H9 (cell line): ENCODE results near the gene GSTO2. TPM values are rescaled to one million over a fixed set of nuclear protein-coding genes. Genes with fewer than 3 reads are reported as not detected.

Experiments used
- DNase-seq: peaks from one replicate; pipeline ENCODE4 v3.0.0-alpha.2; 2017
- H2AFZ ChIP-seq: one replicate; pipeline ENCODE4 v1.6.1; 2013; ENCODE audit warnings: mild to moderate bottlenecking, low read length, control low read depth, moderate library complexity
- H2AK5ac ChIP-seq: 2 replicates; pipeline ENCODE4 v1.6.1; 2013; ENCODE audit warnings: low read length, control low read depth, mixed read lengths; ENCODE audit not compliant: insufficient read length
- H2BK120ac ChIP-seq: one replicate; pipeline ENCODE4 v1.6.1; 2013; ENCODE audit warnings: low read depth, mild to moderate bottlenecking, low read length, control low read depth, inconsistent platforms; ENCODE audit not compliant: poor library complexity, severe bottlenecking
- H2BK12ac ChIP-seq: 2 replicates; pipeline ENCODE4 v1.6.1; 2013; ENCODE audit warnings: low read length, control low read depth, mixed read lengths, low read depth; ENCODE audit not compliant: insufficient read length
- H2BK15ac ChIP-seq: 2 replicates; pipeline ENCODE4 v1.6.1; 2013; ENCODE audit warnings: low read depth, low read length, control low read depth
- H2BK20ac ChIP-seq: one replicate; pipeline ENCODE4 v1.6.1; 2013; ENCODE audit warnings: low read depth, mild to moderate bottlenecking, low read length, control low read depth, inconsistent platforms; ENCODE audit not compliant: poor library complexity, severe bottlenecking
- H2BK5ac ChIP-seq: 2 replicates; pipeline ENCODE4 v1.6.1; 2013; ENCODE audit warnings: low read length, control low read depth, mixed read lengths; ENCODE audit not compliant: insufficient read length
- H3K14ac ChIP-seq: 2 replicates; pipeline ENCODE4 v1.6.1; 2013; ENCODE audit warnings: low read length, control low read depth; ENCODE audit not compliant: insufficient read depth
- H3K18ac ChIP-seq: 2 replicates; pipeline ENCODE4 v1.6.1; 2013; ENCODE audit warnings: low read depth, mild to moderate bottlenecking, mixed read lengths, low read length, control low read depth; ENCODE audit not compliant: insufficient read length
- H3K23ac ChIP-seq: 2 replicates; pipeline ENCODE4 v1.6.1; 2013; ENCODE audit warnings: low read length, control low read depth, mixed read lengths, low read depth; ENCODE audit not compliant: insufficient read length
- H3K23me2 ChIP-seq: 2 replicates; pipeline ENCODE4 v1.6.1; 2013; ENCODE audit warnings: low read depth, mild to moderate bottlenecking, mixed read lengths, low read length, control low read depth; ENCODE audit not compliant: insufficient read length, poor library complexity, severe bottlenecking
- H3K27ac ChIP-seq: 2 replicates; pipeline ENCODE4 v1.5.1; 2013; ENCODE audit warnings: low read length, control low read depth, mixed read lengths, low read depth; ENCODE audit not compliant: insufficient read length
- H3K27me3 ChIP-seq: 2 replicates; pipeline ENCODE4 v1.6.1; 2013; ENCODE audit warnings: low read length, control low read depth, inconsistent platforms; ENCODE audit not compliant: insufficient read depth
- H3K4ac ChIP-seq: 2 replicates; pipeline ENCODE4 v1.6.1; 2013; ENCODE audit warnings: low read depth, mild to moderate bottlenecking, control low read depth, inconsistent platforms, low read length, moderate library complexity
- H3K4me1 ChIP-seq: 2 replicates; pipeline ENCODE4 v1.6.1; 2013; ENCODE audit warnings: low read length, control low read depth, inconsistent platforms; ENCODE audit not compliant: insufficient read depth
- H3K4me2 ChIP-seq: 2 replicates; pipeline ENCODE4 v1.6.1; 2013; ENCODE audit warnings: low read length, control low read depth, mixed read lengths; ENCODE audit not compliant: insufficient read length, insufficient read depth
- H3K56ac ChIP-seq: 2 replicates; pipeline ENCODE4 v1.6.1; 2013; ENCODE audit warnings: low read depth, mild to moderate bottlenecking, mixed read lengths, low read length, control low read depth; ENCODE audit not compliant: insufficient read length
- H3K79me1 ChIP-seq: 2 replicates; pipeline ENCODE4 v1.6.1; 2013; ENCODE audit warnings: low read depth, mild to moderate bottlenecking, moderate library complexity, low read length, control low read depth, inconsistent platforms; ENCODE audit not compliant: insufficient read depth, poor library complexity, severe bottlenecking
- H3K79me2 ChIP-seq: 2 replicates; pipeline ENCODE4 v1.6.1; 2013; ENCODE audit warnings: low read length, control low read depth, inconsistent platforms; ENCODE audit not compliant: insufficient read depth
- H3K9ac ChIP-seq: 2 replicates; pipeline ENCODE4 v1.6.1; 2013; ENCODE audit warnings: low read length, control low read depth, mixed read lengths; ENCODE audit not compliant: insufficient read length; ENCODE audit errors: extremely low read depth
- H3K9me3 ChIP-seq: one replicate; pipeline ENCODE4 v1.6.1; 2013; ENCODE audit warnings: low read depth, low read length, inconsistent platforms; ENCODE audit not compliant: control insufficient read depth
- H3T11ph ChIP-seq: one replicate; pipeline ENCODE4 v1.6.1; 2013; ENCODE audit warnings: mild to moderate bottlenecking, low read length, control low read depth, inconsistent platforms
- H4K20me1 ChIP-seq: one replicate; pipeline ENCODE4 v1.6.1; 2013; ENCODE audit not compliant: control insufficient read depth, insufficient read length, insufficient read depth
- H4K5ac ChIP-seq: 2 replicates; pipeline ENCODE4 v1.6.1; 2013; ENCODE audit warnings: low read depth, mild to moderate bottlenecking, mixed read lengths, low read length, control low read depth; ENCODE audit not compliant: insufficient read length
- H4K8ac ChIP-seq: replicated peaks from 2 replicates; pipeline ENCODE4 v1.6.1; 2013; ENCODE audit warnings: low read length, control low read depth, mixed read lengths, low read depth; ENCODE audit not compliant: insufficient read length
- H4K91ac ChIP-seq: 2 replicates; pipeline ENCODE4 v1.6.1; 2013; ENCODE audit warnings: low read depth, mild to moderate bottlenecking, moderate library complexity, mixed read lengths, low read length, control low read depth; ENCODE audit not compliant: insufficient read length
- H3K27ac Mint-ChIP-seq, 3 experiments: 2 replicates in 2 of 3; 3 replicates in 1 of 3; pipeline ENCODE4 v1.8.0; 2020 to 2021; ENCODE audit warnings: mixed read lengths in 3 of 3, mild to moderate bottlenecking in 1 of 3, moderate library complexity in 1 of 3
- H3K27me3 Mint-ChIP-seq: 2 replicates; pipeline ENCODE4 v1.8.0; 2021; ENCODE audit warnings: low read depth, mild to moderate bottlenecking, moderate library complexity, mixed read lengths
- H3K36me3 Mint-ChIP-seq, 3 experiments: 2 replicates in 2 of 3; 3 replicates in 1 of 3; pipeline ENCODE4 v1.8.0; 2020 to 2021; ENCODE audit warnings: low read depth in 3 of 3, mixed read lengths in 3 of 3; ENCODE audit not compliant: insufficient read depth in 1 of 3
- H3K4me1 Mint-ChIP-seq, 2 experiments: 2 replicates each; pipeline ENCODE4 v1.8.0; 2020; ENCODE audit warnings: mixed read lengths in 2 of 2
- H3K4me3 Mint-ChIP-seq, 2 experiments: 2 replicates in 1 of 2; 3 replicates in 1 of 2; pipeline ENCODE4 v1.8.0; 2020 to 2021; ENCODE audit warnings: mild to moderate bottlenecking in 2 of 2, mixed read lengths in 2 of 2, moderate library complexity in 1 of 2
- H3K9me3 Mint-ChIP-seq, 2 experiments: 2 replicates in 1 of 2; 3 replicates in 1 of 2; pipeline ENCODE4 v1.8.0; 2020; ENCODE audit warnings: mild to moderate bottlenecking in 2 of 2, mixed read lengths in 2 of 2, moderate library complexity in 1 of 2
- WGBS: extraction: QIAGEN DNeasy Blood & Tissue Kit; methylation state at CpG from one replicate; pipeline ENCODE4 v1.1.7; 2013; ENCODE audit warnings: missing lambda C conversion rate, low lambda C conversion rate, mixed read lengths; ENCODE audit not compliant: insufficient read length; ENCODE audit errors: extremely low coverage; 5-methylcytosine and 5-hydroxymethylcytosine counted together
- total RNA-seq: library from RNA; stranded (reverse); gene quantifications from 2 replicates; pipeline ENCODE4 v1.2.1, GENCODE V29; 2021
- TF ChIP-seq, protein P1 (sequence below): fragments of 200-600 bp; sonication (generic); conservative IDR thresholded peaks from 3 replicates; pipeline ENCODE4 v1.8.0; 2021; ENCODE audit warnings: antibody characterized with exemption, mild to moderate bottlenecking

The GSTO2 gene
- total RNA-seq, 1 experiment from 2014 or later = 14.5 TPM

GRCh38 chr10:104279550-104280259 lies 10.7 kb downstream of the GSTO2 start:
- Histone ChIP-seq H3K79me1 (no peaks in the 10 kb centered on the region), H3K9me3 (no peaks in the 10 kb centered on the region), H3K18ac (no peak overlapping the region), H2BK20ac (no peak overlapping the region), H3K27ac (no peak overlapping the region), H3K23ac (no peak overlapping the region), H3T11ph (no peak overlapping the region), H4K91ac (no peak overlapping the region), H3K4ac (no peak overlapping the region), H3K79me2 (no peaks in the 10 kb centered on the region), H2BK5ac (no peak overlapping the region), H4K8ac (no peak overlapping the region), H2AK5ac (no peak overlapping the region), H4K5ac (no peak overlapping the region), H3K23me2 (peaks cover 5% of the 10 kb centered on the region), H3K56ac (no peak overlapping the region), H4K20me1 (no peaks in the 10 kb centered on the region), H2BK15ac (no peak overlapping the region), H3K4me2 (no peak overlapping the region), H3K9ac (no peak overlapping the region), H2BK12ac (no peak overlapping the region), H3K14ac (no peak overlapping the region), H2BK120ac (no peak overlapping the region), H3K27me3 (no peaks in the 10 kb centered on the region), H3K4me1 (no peaks in the 10 kb centered on the region), H2AFZ (no peak overlapping the region)
- peaks cover 0 to 3% (median 0%) of the 10 kb centered on the region in 3 experiments; a peak in 4 of 7 replicates for H3K36me3 Mint-ChIP-seq
- WGBS = no CpG with 5 or more reads among the region's 3 CpGs
- no peak overlapping the region for H3K27ac Mint-ChIP-seq
- peaks cover 7% of the 10 kb centered on the region for H3K27me3 Mint-ChIP-seq
- no peak for DNase-seq
- H3K9me3 Mint-ChIP-seq = no peaks in the 10 kb centered on the region
- H3K4me3 Mint-ChIP-seq = no peak overlapping the region
- TF ChIP-seq, protein P1, sequence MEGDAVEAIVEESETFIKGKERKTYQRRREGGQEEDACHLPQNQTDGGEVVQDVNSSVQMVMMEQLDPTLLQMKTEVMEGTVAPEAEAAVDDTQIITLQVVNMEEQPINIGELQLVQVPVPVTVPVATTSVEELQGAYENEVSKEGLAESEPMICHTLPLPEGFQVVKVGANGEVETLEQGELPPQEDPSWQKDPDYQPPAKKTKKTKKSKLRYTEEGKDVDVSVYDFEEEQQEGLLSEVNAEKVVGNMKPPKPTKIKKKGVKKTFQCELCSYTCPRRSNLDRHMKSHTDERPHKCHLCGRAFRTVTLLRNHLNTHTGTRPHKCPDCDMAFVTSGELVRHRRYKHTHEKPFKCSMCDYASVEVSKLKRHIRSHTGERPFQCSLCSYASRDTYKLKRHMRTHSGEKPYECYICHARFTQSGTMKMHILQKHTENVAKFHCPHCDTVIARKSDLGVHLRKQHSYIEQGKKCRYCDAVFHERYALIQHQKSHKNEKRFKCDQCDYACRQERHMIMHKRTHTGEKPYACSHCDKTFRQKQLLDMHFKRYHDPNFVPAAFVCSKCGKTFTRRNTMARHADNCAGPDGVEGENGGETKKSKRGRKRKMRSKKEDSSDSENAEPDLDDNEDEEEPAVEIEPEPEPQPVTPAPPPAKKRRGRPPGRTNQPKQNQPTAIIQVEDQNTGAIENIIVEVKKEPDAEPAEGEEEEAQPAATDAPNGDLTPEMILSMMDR = no peak
- H3K4me1 Mint-ChIP-seq = peaks cover 9 to 14% of the 10 kb centered on the region in 2 experiments
